Measurements from ENCODE around the gene GABBR2. TPM values are rescaled to one million over a fixed set of nuclear protein-coding genes. Genes with fewer than 3 reads are reported as not detected.

Gene GABBR2
- total and polyA plus RNA-seq, 8 donors = 0.41 to 2.3 (median 0.79) TPM

DNA sequence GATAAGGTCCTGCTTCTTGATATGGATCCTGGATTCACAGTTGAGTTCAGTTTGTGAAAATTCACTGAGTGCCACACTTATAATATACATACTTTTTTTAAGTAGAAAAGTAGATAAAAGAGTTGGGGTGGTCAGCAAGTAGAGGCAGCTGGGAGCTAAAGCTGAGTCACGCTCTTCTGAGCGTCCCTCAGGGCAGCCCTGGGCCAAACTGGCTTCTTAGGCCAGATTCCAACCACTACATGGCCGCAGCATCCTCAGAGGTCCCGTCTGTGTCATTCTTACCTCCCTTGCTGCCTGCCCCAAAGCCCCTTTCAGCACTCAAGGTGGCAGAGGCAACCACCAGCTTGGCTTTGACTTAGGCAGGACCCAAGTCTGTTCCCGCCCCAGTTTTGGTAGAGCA is 329.9 kb downstream of the GABBR2 start:
- H3K36me3 ChIP-seq = no peaks in the 10 kb centered on the region
- H3K9me3 ChIP-seq = no peaks in the 10 kb centered on the region
- ATAC-seq (no peak), DNase-seq (no peak)
- H3K4me1 ChIP-seq = no peaks in the 10 kb centered on the region
- TF ChIP-seq CTCF (IDR thresholded peaks at IDR 0.05) = no peak
- no peak overlapping the region for H3K27ac ChIP-seq
- no peaks in the 10 kb centered on the region for H3K27me3 ChIP-seq
- H3K4me3 ChIP-seq = no peak overlapping the region
- intact Hi-C loops (cut with DNase I) = no loop called here

DNA sequence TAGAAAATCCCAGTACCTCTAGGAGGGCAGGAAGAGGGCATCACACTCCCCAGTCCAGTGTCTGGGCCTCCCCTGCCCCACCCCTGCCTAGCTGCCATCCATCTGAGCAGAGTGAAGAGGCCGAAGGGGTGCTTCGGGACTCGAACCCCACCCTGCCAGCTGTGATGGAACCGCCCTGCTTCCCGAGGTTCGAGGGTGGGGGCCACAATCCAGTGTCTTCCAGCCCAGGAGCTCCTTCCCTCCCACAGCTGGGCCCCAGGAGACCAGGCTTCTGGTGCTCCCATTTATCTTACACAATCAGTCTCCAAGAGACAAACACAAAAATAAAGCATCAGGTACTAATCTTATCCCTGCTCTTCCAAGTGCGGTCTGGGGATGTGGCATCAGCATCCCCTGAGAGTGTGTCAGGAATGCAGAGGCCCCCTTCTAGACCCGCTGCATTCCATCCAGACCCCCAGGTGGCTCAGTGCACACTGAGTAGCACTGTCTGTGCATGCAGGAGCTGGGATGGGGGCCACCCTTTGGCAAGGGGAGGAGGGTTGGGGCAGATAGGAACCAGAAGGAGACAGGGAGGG is 330.4 kb downstream of the GABBR2 start:
- TF ChIP-seq CTCF (IDR thresholded peaks at IDR 0.05) = no peak
- Histone ChIP-seq H3K27ac (no peak overlapping the region), H3K27me3 (no peaks in the 10 kb centered on the region), H3K4me3 (no peak overlapping the region), H3K36me3 (no peaks in the 10 kb centered on the region), H3K9me3 (no peaks in the 10 kb centered on the region), H3K4me1 (no peaks in the 10 kb centered on the region)
- ATAC-seq = no peak
- DNase-seq = no peak
- intact Hi-C loops (cut with DNase I) = no loop called here

DNA sequence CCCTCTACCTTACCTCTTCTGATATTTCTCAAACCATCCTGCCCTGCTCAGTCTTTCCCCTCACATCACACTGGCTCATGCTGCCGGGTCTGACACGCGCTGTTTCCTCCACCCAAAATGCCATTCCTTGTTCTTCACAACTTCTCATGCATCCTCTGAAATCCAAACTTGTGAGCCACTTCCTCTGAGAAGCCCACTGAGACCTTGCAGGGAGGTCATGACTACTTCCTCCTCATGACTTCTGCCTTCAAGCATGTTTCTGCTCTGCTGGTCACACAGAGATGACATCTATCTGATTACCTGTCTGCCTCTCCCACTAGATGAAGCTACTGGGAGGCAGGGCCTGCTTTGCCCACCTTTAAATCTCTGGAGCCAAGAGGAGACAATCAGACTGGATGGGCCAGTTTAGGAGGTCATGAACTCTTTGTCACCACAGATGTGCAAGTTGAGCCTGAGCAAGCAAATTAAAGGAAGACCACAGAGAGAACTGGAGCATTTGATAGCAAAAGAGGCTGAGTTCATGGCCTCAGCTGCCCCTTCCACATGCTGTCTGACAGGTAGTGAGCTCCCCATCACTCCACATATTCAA is 333.5 kb downstream of the GABBR2 start:
- DNase-seq = no peak
- Histone ChIP-seq H3K9me3 (no peaks in the 10 kb centered on the region), H3K36me3 (no peaks in the 10 kb centered on the region), H3K4me1 (no peaks in the 10 kb centered on the region), H3K4me3 (no peak overlapping the region), H3K27me3 (no peaks in the 10 kb centered on the region), H3K27ac (no peak overlapping the region)
- ATAC-seq = no peak
- intact Hi-C loops (cut with DNase I) = no loop called here
- TF ChIP-seq CTCF (IDR thresholded peaks at IDR 0.05) = no peak

DNA sequence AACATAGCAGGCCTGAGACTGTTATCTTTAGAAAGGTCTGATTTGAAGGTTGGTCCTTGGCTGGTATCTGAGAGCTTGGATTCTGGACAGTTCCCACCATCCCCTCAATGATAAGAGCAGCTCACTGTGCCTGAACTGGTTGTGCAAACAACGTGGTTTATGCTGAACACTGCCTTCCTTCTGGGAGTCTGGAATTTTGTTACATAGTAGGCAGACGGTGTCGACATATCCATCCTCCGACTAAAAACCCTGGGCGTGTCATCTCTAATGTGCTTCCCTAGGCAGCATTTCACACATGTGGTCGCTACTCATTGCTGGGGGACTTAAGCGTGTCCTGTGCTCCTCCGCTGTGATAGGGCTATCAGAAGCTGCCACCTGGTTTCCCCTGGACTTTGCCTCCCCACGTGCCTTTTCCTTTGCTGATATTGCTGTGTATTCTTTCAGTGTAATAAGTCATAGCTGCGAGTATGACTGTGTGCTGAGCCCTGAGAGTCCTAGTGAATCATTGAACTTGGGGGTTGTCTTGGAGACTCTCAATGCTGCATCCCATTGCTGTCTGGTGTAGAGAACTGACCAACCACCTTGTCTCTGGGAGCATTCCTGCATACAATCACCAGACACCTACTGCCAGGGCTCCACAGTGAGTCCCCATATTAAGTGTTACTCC is 334.2 kb downstream of the GABBR2 start:
- no peak for TF ChIP-seq CTCF (IDR thresholded peaks at IDR 0.05)
- intact Hi-C loops (cut with DNase I) = no loop called here

DNA sequence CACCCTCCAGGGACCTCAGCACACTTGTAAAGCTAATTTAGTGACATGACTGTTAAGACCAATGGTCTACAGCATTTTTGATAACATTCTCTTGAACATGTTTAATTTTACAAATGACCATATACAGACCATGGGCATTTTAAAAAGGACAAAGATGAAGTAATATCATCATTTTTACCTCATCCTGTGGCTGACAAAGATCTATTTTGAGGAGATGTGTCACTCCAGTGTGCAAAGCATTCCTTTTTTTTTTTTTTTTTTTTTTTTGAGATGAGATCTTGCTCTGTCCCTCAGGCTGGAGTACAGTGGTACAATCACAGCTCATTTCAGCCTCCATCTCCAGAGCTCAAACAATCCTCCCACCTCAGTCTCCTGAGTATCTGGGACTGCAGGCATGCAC is 335.1 kb downstream of the GABBR2 start:
- Histone ChIP-seq H3K27me3 (no peaks in the 10 kb centered on the region), H3K4me3 (no peak overlapping the region), H3K27ac (no peak overlapping the region), H3K4me1 (no peaks in the 10 kb centered on the region), H3K36me3 (no peaks in the 10 kb centered on the region), H3K9me3 (no peaks in the 10 kb centered on the region)
- no peak for DNase-seq
- ATAC-seq = no peak
- TF ChIP-seq CTCF (IDR thresholded peaks at IDR 0.05) = no peak
- intact Hi-C loops (cut with DNase I) = no loop called here

More for the DNA sequence above, 334.2 kb downstream of the GABBR2 start:
- DNase-seq = no peak
- no peaks in the 10 kb centered on the region for H3K36me3 ChIP-seq
- ATAC-seq = no peak
- H3K9me3 ChIP-seq = no peaks in the 10 kb centered on the region
- no peak overlapping the region for H3K4me3 ChIP-seq
- H3K27me3 ChIP-seq = no peaks in the 10 kb centered on the region
- no peaks in the 10 kb centered on the region for H3K4me1 ChIP-seq
- H3K27ac ChIP-seq = no peak overlapping the region

All from left lung (tissue), 10 donors.